Kasumi-1 (cell line): Measurements from ENCODE around the gene TOGARAM2.
A peak's percentile ranks its signal among the peaks of the same experiment; 100 is the strongest.

ENCODE experiments used
- DNase-seq, 2 experiments: peaks; one replicate each; lab custom pipeline; 2025; lab: John Stamatoyannopoulos, UW

The TOGARAM2 gene

GRCh38 chr2:29017716-29018435, 36.8 kb downstream of the TOGARAM2 start:
- DNase-seq, result no peak

- no peak for DNase-seq
Measured at GRCh38 chr2:29021886-29022285, 40.8 kb downstream of the TOGARAM2 start.

- DNase-seq, result no peak
Measured at GRCh38 chr2:29022679-29023078, 41.6 kb downstream of the TOGARAM2 start.

GRCh38 chr2:29023188-29023587, 42.1 kb downstream of the TOGARAM2 start:
- no peak for DNase-seq

- DNase-seq, result no peak
Measured at GRCh38 chr2:29024882-29025430, 43.9 kb downstream of the TOGARAM2 start.

GRCh38 chr2:29025711-29026110, 44.6 kb downstream of the TOGARAM2 start:
- DNase-seq, result no peak

GRCh38 chr2:29031046-29031445, 49.9 kb downstream of the TOGARAM2 start:
- DNase-seq, result no peak

- no peak for DNase-seq
Measured at GRCh38 chr2:29032189-29032588, 51.1 kb downstream of the TOGARAM2 start.

GRCh38 chr2:29033172-29033571, 52.1 kb downstream of the TOGARAM2 start:
- DNase-seq, result no peak

GRCh38 chr2:29033656-29034055, 52.6 kb downstream of the TOGARAM2 start:
- no peak for DNase-seq

- DNase-seq, result peak in 1 of 2 experiments; percentile 22
Measured at GRCh38 chr2:29035016-29035745, 54.1 kb downstream of the TOGARAM2 start.

- DNase-seq, result no peak
Measured at GRCh38 chr2:29039718-29040480, 58.8 kb downstream of the TOGARAM2 start.

GRCh38 chr2:29040552-29040951, 59.5 kb downstream of the TOGARAM2 start:
- no peak for DNase-seq

GRCh38 chr2:29041161-29041660, 60.1 kb downstream of the TOGARAM2 start:
- no peak for DNase-seq

GRCh38 chr2:29042561-29043075, 61.5 kb downstream of the TOGARAM2 start:
- DNase-seq, result no peak

- DNase-seq, result no peak
Measured at GRCh38 chr2:29044459-29044858, 63.4 kb downstream of the TOGARAM2 start.

- no peak for DNase-seq
Measured at GRCh38 chr2:29046321-29046720, 65.2 kb downstream of the TOGARAM2 start.

- DNase-seq, result no peak
Measured at GRCh38 chr2:29047083-29047845, 66.2 kb downstream of the TOGARAM2 start.

- DNase-seq, result no peak
Measured at GRCh38 chr2:29050591-29050990, 69.5 kb downstream of the TOGARAM2 start.

- DNase-seq, result no peak
Measured at GRCh38 chr2:29051730-29052129, 70.6 kb downstream of the TOGARAM2 start.

- DNase-seq, result no peak
Measured at GRCh38 chr2:29052807-29053206, 71.7 kb downstream of the TOGARAM2 start.
